HG03354 (cell line): Measurements from ENCODE around the gene ADH7.
"Not testable (repeated sequence)": the region's sequence is repeated elsewhere in the genome, so short reads cannot be mapped to it uniquely, and the experiment has no call there.

ENCODE experiments used
- ATAC-seq: cut with Tn5 transposase; IDR thresholded peaks from one replicate; pipeline ENCODE4 v1.9.1; 2021; ENCODE audit warnings: mild to moderate bottlenecking; ENCODE audit not compliant: unreplicated experiment, poor library complexity, severe bottlenecking

ADH7 gene

GRCh38 chr4:99383399-99383798, 51.7 kb downstream of the ADH7 start:
- ATAC-seq = no peak

GRCh38 chr4:99382745-99383360, 52.3 kb downstream of the ADH7 start:
- ATAC-seq = no peak

GRCh38 chr4:99381588-99382175, 53.5 kb downstream of the ADH7 start:
- peak; percentile 58 for ATAC-seq

- no peak for ATAC-seq
These were observed 55.6 kb downstream of the ADH7 start for GRCh38 chr4:99379571-99379970.

- ATAC-seq = no peak
These were observed 56.3 kb downstream of the ADH7 start for GRCh38 chr4:99378876-99379275.

- ATAC-seq = peak; percentile 69
These were observed 57.8 kb downstream of the ADH7 start for GRCh38 chr4:99377341-99377740.

GRCh38 chr4:99372464-99372863, 62.7 kb downstream of the ADH7 start:
- ATAC-seq = not testable (repeated sequence)

- ATAC-seq = not testable (repeated sequence)
These were observed 67.3 kb downstream of the ADH7 start for GRCh38 chr4:99367817-99368216.

- ATAC-seq = no peak
These were observed 68.7 kb downstream of the ADH7 start for GRCh38 chr4:99366491-99366890.

- ATAC-seq = no peak
These were observed 72.4 kb downstream of the ADH7 start for GRCh38 chr4:99362768-99363167.
